Activated CD8-positive, alpha-beta T cell treated with anti-CD3 and anti-CD28 coated beads for 36 hours (primary cell): ENCODE data around the gene AOX1. TPM values are rescaled to one million over a fixed set of nuclear protein-coding genes. Genes with fewer than 3 reads are reported as not detected.

Experiments
- ATAC-seq: fragments of 200-7000 bp; cut with Tn5 transposase; one replicate; pipeline ENCODE4 v1.10.0; 2021; ENCODE audit warnings: mild to moderate bottlenecking, moderate library complexity
- CTCF ChIA-PET: fragments of 350-600 bp; sonication (Branson Sonifier 250); formaldehyde crosslinking; loops from one replicate; lab custom pipeline; 2021; ENCODE audit warnings: antibody characterized with exemption; lab: Charles Lee
- POLR2A ChIA-PET: fragments of 350-600 bp; sonication (Branson Sonifier 250); formaldehyde crosslinking; loops from one replicate; lab custom pipeline; 2021; ENCODE audit warnings: antibody characterized with exemption; lab: Charles Lee
- DNase-seq: peaks from one replicate; pipeline ENCODE4 v3.0.0-alpha.2; 2020
- H3K27ac Mint-ChIP-seq: one replicate; pipeline ENCODE4 v1.8.0; 2021; ENCODE audit warnings: mild to moderate bottlenecking, mixed read lengths
- H3K27me3 Mint-ChIP-seq: one replicate; pipeline ENCODE4 v1.8.0; 2021; ENCODE audit warnings: mixed read lengths
- H3K36me3 Mint-ChIP-seq: one replicate; pipeline ENCODE4 v1.8.0; 2021; ENCODE audit warnings: low read depth, mixed read lengths
- H3K4me1 Mint-ChIP-seq: one replicate; pipeline ENCODE4 v1.8.0; 2021; ENCODE audit warnings: low read depth, mixed read lengths
- H3K4me3 Mint-ChIP-seq: one replicate; pipeline ENCODE4 v1.8.0; 2021; ENCODE audit warnings: mild to moderate bottlenecking, moderate library complexity, mixed read lengths
- H3K9me3 Mint-ChIP-seq: one replicate; pipeline ENCODE4 v1.8.0; 2021; ENCODE audit warnings: mixed read lengths
- CTCF ChIP-seq: fragments of 200-600 bp; IDR thresholded peaks from one replicate; pipeline ENCODE4 v1.8.0; 2022; ENCODE audit warnings: antibody characterized with exemption, mild to moderate bottlenecking
- intact Hi-C: fragments of 100-400 bp; cut with micrococcal nuclease; formaldehyde crosslinking; loops from one replicate; pipeline ENCODE4 v1.10.0; 2022
- total RNA-seq, 2 experiments: library from RNA; stranded (reverse); gene quantifications; one replicate each; pipeline ENCODE4 v1.2.3, GENCODE V29; 2021

AOX1 gene
- total RNA-seq, 2 experiments from 2014 or later = 0.54 to 0.69 TPM

- H3K27me3 Mint-ChIP-seq = no peaks in the 10 kb centered on the region
- no peak overlapping the region for H3K4me3 Mint-ChIP-seq
- DNase-seq = no peak
- H3K36me3 Mint-ChIP-seq = no peaks in the 10 kb centered on the region
- CTCF ChIA-PET = no interaction called here
- no peak for TF ChIP-seq CTCF
- H3K4me1 Mint-ChIP-seq = no peaks in the 10 kb centered on the region
- ATAC-seq = no peak
- H3K27ac Mint-ChIP-seq = no peak overlapping the region
- no peaks in the 10 kb centered on the region for H3K9me3 Mint-ChIP-seq
- intact Hi-C loops = no loop called here
- POLR2A ChIA-PET = interaction anchor here (0.6 kb wide), 1 partner anchor 11 kb away, joined by 3 read pairs; no protein-coding TSS in a partner anchor
Observed at GRCh38 chr2:200600549-200601225, 14.9 kb downstream of the AOX1 start.

- POLR2A ChIA-PET = no interaction called here
- no peaks in the 10 kb centered on the region for H3K9me3 Mint-ChIP-seq
- intact Hi-C loops = no loop called here
- no peak for DNase-seq
- H3K4me1 Mint-ChIP-seq = no peaks in the 10 kb centered on the region
- H3K36me3 Mint-ChIP-seq = no peaks in the 10 kb centered on the region
- no peak overlapping the region for H3K4me3 Mint-ChIP-seq
- CTCF ChIA-PET = interaction anchor here (1.6 kb wide), 1 partner anchor 13 kb away, joined by 3 read pairs; no protein-coding TSS in a partner anchor
- H3K27me3 Mint-ChIP-seq = peaks cover 2% of the 10 kb centered on the region
- no peak for ATAC-seq
- no peak for TF ChIP-seq CTCF
- no peak overlapping the region for H3K27ac Mint-ChIP-seq
Observed at GRCh38 chr2:200602584-200602983, 16.8 kb downstream of the AOX1 start.

GRCh38 chr2:200603972-200604371, 18.2 kb downstream of the AOX1 start:
- TF ChIP-seq CTCF = no peak
- POLR2A ChIA-PET = no interaction called here
- DNase-seq (no peak), ATAC-seq (no peak)
- intact Hi-C loops = no loop called here
- H3K27ac Mint-ChIP-seq = no peak overlapping the region
- no peaks in the 10 kb centered on the region for H3K4me1 Mint-ChIP-seq
- no peaks in the 10 kb centered on the region for H3K9me3 Mint-ChIP-seq
- no peaks in the 10 kb centered on the region for H3K36me3 Mint-ChIP-seq
- peaks cover 5% of the 10 kb centered on the region for H3K27me3 Mint-ChIP-seq
- CTCF ChIA-PET = interaction anchor here (0.7 to 1.6 kb wide), 3 partner anchors 12 to 429 kb away, joined by 3 read pairs; no protein-coding TSS in a partner anchor
- H3K4me3 Mint-ChIP-seq = no peak overlapping the region

- no peak overlapping the region for H3K27ac Mint-ChIP-seq
- H3K36me3 Mint-ChIP-seq = no peaks in the 10 kb centered on the region
- ChIA-PET CTCF (no interaction called here), POLR2A (interaction anchor here (0.7 kb wide), 1 partner anchor 56 kb away, joined by 3 read pairs; no protein-coding TSS in a partner anchor)
- DNase-seq (no peak), ATAC-seq (no peak)
- H3K27me3 Mint-ChIP-seq = peaks cover 5% of the 10 kb centered on the region
- no peaks in the 10 kb centered on the region for H3K4me1 Mint-ChIP-seq
- intact Hi-C loops = no loop called here
- H3K9me3 Mint-ChIP-seq = no peaks in the 10 kb centered on the region
- TF ChIP-seq CTCF = no peak
- H3K4me3 Mint-ChIP-seq = no peak overlapping the region
Observed at GRCh38 chr2:200604571-200605255, 18.9 kb downstream of the AOX1 start.
